Ramos (cell line): ENCODE results near the gene CHPF2.

Source experiments
- in situ Hi-C: fragments of 300-500 bp; cut with MboI; formaldehyde crosslinking; loops from one replicate; pipeline ENCODE4 v1.14.3; 2022; ENCODE audit warnings: low sequenced_read_pairs; ENCODE audit not compliant: unreplicated experiment

Gene CHPF2

GRCh38 chr7:151204383-151205032 lies 27.8 kb upstream of the CHPF2 start:
- in situ Hi-C loops: no loop called here

- in situ Hi-C loops: no loop called here
Measured at GRCh38 chr7:151205730-151206129, 26.6 kb upstream of the CHPF2 start.

- in situ Hi-C loops: no loop called here
Measured at GRCh38 chr7:151206914-151207313, 25.4 kb upstream of the CHPF2 start.

DNA sequence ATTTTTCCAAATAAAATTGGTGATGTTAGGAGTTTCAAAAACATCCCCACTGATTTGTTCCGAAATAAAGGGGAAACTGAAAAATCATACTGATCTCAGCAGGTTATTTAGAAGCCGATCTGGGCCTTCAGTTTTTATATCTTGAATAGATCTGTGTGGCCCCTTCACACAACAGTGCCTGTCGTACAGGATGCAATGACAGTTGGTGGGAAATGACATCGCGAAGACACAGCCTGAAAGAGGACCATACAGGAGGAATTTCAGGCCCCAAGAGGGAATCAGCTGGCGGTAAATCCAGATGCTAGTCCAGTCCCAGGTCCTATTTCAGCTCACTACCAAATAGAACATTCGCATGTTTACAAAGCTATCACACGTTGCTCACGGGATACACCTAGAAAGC lies 25.0 kb upstream of the CHPF2 start:
- in situ Hi-C loops: no loop called here

DNA sequence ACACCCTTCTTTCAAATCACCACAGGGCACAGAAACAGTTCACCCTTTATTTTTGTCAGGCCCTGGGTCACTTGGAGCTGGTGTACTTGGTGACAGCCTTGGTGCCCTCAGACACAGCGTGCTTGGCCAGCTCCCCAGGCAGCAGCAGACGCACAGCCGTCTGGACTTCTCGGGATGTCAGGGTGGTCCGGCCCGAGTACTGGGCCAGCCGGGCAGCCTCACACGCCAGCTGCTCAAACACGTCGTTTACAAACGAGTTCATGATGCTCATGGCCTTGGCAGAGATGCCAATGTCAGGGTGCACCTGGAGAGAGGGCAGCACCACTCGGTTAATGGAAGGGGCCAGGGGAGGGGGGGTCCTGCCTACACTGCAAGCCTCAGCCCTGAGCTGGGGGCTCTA lies 24.5 kb upstream of the CHPF2 start:
- in situ Hi-C loops: no loop called here

DNA sequence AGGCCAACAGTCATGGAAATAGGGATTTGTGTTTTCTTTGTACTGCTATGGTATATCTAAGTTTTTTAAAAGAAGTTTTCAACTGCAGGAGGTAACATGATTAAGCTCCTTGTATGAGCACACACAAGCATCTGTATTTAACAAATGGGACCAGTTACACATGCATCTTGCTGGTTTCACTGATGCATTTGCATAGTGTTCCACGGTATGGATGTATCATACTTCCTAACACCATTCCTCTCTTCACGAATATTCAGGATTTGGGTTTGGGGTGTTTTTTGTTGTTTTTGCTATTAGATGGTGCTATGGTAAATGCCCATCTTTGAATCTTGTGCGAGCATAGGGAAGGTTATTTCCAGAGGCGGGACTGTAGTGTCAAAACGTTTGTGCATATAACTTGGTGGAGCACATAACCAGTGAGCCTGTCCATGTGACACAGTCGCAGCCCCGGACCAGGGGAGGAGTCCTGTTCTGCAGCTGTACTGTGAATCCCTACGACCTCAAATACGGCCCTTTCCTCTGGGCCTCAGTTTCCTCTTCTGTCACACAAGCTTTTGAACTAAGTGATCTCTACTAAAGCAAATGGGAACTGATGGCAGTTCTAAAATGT lies 23.9 kb upstream of the CHPF2 start:
- in situ Hi-C loops: no loop called here

DNA sequence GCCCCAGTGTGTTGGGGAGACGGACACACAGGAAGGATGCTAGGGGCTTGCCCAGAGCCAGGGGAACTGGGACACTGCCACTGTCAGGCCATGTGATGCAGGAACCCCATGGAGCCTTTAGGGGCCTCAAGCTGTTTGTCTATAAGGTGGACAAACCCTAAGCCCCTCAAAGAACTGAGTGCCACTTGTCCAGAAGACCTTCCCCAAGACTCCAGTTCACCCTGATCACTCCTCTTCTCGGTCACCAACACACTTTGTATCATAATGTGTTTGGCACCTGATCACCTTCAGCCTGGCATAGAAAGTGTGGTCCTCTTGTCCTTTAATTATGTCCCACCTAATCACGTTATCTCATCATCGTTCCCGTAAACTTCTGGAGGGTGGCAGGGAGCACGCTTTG lies 22.7 kb upstream of the CHPF2 start:
- in situ Hi-C loops: no loop called here

GRCh38 chr7:151210087-151210854 lies 22.0 kb upstream of the CHPF2 start, which contains the start of gene H2BK1:
TSS of gene H2BK1 (minus strand) at chr7:151210488. CDS start at chr7:151210318, 170 bp downstream.
- in situ Hi-C loops: no loop called here

DNA sequence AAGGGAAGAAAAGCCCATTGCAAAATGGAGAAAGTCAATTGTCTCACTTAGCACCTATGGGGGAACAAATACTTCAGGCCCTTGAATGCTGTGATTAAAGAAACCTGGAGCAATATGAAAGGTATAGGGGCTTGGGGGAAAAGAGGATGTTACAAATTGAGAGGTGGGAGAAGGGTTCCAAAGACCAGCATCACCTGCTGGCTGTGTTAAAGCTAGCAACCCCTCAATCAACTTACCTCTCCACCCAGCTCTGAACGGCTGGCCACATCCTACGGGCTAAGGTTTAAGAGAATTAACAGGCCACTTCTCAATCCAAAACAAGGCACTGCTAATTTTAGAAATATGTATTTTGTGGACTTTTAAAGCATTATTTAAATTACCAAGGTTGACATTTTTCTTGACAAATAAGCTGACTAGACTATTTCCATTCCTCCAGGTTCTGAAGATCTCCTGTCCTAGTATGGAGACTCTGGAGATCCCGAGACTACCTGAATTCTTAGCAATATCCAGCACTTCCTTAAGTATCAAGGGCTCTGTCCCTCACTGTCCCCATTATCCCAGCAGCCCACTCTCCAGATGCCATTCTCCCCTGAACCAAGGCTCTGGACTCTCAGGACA lies 21.0 kb upstream of the CHPF2 start:
- in situ Hi-C loops: no loop called here

GRCh38 chr7:151212626-151213025 lies 19.7 kb upstream of the CHPF2 start:
- in situ Hi-C loops: no loop called here

DNA sequence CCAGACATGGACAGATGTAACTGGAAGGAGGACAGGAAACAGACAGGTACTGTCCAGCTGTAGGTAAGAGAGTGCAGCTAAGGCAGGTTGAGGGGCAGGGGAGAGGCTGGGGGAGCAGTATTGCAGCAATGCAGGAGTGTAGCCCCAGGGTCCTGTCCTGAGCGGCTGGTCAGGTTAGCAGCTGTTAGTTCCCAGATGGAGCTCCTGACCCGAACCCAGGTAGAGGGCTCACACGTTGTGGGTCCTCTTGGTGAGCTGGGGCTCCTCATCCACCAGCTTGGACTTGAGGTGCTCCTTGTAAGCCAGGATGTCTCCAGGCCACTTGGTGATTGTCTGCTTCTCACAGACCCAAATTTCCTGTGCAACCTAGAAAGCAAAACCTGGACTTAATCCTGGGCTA lies 18.5 kb upstream of the CHPF2 start:
- in situ Hi-C loops: no loop called here

DNA sequence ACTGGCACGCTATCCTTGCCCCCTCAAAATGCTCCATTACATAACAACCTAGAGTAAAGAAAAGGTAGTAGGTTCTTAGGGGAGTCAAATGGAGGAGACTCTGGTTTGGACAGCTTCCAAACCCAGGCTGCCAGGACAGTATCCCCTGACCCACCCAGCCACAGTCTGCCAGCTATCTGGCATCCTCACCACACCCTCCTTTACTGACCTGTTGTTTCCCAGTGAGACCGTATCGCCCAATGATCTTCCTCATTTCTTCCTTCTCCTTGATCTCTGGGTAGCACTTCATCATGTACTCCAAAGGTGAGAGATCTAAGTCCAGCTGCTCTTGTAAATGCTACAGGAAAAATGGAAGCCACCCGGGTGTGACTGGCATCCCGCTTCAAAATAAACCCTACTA lies 16.9 kb upstream of the CHPF2 start:
- in situ Hi-C loops: no loop called here

- in situ Hi-C loops: no loop called here
Measured at GRCh38 chr7:151218170-151218569, 14.1 kb upstream of the CHPF2 start.

GRCh38 chr7:151223728-151224127 lies 8.6 kb upstream of the CHPF2 start:
- in situ Hi-C loops: no loop called here

- in situ Hi-C loops: no loop called here
Measured at GRCh38 chr7:151225948-151226510, 6.3 kb upstream of the CHPF2 start.

DNA sequence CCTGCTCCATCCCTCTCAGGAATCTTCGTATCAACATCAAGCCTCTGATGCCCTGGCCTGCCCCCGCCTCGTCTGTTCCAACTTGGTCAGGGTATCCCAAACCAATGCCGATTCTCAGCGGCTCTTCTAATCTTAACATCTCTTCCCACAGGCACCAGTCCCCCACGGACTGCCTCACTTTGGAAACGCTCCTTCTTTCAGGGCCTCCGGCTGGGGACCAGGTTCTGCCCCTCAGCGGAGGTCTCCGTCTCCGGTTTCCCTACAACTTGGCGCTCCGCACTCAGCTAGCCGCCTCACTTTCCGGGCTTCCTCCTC lies 5.8 kb upstream of the CHPF2 start:
- in situ Hi-C loops: no loop called here

DNA sequence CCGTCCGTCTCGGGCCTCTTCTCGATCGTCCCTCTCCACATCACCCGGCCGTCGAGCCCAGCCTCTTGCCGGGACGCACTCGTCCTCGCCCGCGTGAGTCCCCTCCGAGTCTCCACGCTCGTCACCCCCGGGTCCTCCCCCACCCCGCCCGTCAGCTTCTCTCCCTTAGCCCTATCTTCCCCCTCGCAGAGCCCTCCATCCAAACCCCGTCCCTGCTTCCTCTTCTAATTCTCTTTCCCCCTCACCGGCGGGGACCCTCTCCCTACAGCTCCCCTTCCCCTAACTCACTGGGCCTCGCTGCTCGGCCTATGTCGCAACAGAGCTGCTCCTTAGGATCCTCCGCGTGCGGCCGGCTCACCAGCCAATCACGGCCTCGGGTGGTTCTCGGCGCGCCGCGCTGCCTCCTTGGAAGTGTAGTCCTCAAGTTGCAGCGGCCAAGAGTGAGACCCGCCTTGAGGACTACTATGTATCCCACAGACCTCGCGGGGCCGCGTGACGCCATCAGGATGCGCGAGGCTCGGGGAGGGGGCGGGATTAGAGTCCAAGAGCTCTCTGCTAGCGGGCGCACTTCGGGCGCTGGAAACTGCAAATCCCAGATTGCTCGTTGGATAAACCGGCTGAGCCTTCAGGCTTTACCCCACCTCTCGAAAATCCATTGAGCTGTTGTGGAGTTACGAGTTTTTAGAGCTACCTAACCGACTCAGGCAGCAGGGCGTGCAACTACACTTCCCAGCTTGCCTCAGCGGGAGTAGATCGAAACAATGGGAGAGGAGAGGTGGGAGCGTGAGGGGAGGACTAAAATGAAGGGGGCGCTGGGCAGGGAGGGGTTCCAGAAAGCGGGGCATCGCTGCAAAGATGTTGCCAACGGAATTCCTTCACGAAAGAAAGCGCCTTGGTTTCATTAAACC lies 5.2 kb upstream of the CHPF2 start, which contains the start of gene ABCF2:
ABCF2 (minus strand) TSS at position 331 of the 908 bp plus-strand sequence. CDS start 747 bp downstream, outside the sequence.
- in situ Hi-C loops: no loop called here

GRCh38 chr7:151228024-151228866 lies 4.0 kb upstream of the CHPF2 start:
- in situ Hi-C loops: no loop called here

DNA sequence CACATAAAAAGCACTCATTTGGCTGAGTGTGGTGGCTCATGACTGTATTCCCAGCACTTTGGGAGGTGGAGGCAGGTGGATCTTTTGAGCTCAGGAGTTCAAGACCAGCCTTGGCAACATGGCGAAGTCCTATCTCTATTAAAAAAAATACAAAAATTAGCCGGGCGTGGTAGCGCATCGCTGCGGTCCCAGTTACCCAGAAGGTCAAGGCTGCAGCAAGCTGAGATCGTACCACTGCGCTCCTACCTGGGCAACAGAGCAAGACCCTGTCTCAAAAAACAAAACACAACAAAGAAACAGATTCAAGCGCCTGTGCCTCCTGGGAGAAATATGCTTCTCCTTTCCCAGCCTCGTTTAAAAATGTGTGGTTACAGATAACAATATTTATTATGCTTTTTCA lies 3.0 kb upstream of the CHPF2 start:
- in situ Hi-C loops: no loop called here
